ENCODE measurements around the gene SCGB1A1.

DNA sequence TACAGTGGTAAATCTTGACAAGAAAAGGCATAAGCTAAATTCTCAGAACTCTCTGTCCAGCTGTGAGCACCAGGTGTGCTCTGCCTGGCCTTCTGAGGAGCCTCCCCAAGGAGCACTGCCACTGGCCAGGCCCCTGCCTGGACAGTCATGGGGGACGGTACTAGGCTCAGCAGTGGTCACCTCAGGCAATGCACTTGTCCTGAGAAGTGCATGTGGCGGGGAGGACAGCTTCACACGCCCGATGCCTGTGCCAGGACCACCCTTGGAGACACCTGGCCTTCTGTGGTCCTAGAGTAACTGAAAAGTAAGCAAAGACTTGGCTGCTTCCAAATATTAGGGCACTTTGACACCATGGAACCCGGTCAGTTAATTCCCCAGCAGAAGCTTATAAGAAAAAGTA, 28.6 kb upstream of the SCGB1A1 start:
- TF ChIP-seq, protein P1, sequence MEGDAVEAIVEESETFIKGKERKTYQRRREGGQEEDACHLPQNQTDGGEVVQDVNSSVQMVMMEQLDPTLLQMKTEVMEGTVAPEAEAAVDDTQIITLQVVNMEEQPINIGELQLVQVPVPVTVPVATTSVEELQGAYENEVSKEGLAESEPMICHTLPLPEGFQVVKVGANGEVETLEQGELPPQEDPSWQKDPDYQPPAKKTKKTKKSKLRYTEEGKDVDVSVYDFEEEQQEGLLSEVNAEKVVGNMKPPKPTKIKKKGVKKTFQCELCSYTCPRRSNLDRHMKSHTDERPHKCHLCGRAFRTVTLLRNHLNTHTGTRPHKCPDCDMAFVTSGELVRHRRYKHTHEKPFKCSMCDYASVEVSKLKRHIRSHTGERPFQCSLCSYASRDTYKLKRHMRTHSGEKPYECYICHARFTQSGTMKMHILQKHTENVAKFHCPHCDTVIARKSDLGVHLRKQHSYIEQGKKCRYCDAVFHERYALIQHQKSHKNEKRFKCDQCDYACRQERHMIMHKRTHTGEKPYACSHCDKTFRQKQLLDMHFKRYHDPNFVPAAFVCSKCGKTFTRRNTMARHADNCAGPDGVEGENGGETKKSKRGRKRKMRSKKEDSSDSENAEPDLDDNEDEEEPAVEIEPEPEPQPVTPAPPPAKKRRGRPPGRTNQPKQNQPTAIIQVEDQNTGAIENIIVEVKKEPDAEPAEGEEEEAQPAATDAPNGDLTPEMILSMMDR (IDR thresholded peaks at IDR 0.05), result no peak
- no peak for TF ChIP-seq POLR2A (IDR thresholded peaks at IDR 0.05; ENCODE audit: low read depth)
- no peak for TF ChIP-seq EP300 (IDR thresholded peaks at IDR 0.05)
- TF ChIP-seq POLR2AphosphoS5 (IDR thresholded peaks at IDR 0.05), result no peak

All from esophagus muscularis mucosa (tissue), 4 donors.